CD4-positive, alpha-beta T cell treated with Interleukin-6 for 4 hours (primary cell): ENCODE data around the gene FOXO1.

Source experiments
- DNase-seq: peaks from one replicate; pipeline ENCODE4 v3.0.0-alpha.2; 2020; ENCODE audit warnings: mixed read lengths

Gene FOXO1

DNA sequence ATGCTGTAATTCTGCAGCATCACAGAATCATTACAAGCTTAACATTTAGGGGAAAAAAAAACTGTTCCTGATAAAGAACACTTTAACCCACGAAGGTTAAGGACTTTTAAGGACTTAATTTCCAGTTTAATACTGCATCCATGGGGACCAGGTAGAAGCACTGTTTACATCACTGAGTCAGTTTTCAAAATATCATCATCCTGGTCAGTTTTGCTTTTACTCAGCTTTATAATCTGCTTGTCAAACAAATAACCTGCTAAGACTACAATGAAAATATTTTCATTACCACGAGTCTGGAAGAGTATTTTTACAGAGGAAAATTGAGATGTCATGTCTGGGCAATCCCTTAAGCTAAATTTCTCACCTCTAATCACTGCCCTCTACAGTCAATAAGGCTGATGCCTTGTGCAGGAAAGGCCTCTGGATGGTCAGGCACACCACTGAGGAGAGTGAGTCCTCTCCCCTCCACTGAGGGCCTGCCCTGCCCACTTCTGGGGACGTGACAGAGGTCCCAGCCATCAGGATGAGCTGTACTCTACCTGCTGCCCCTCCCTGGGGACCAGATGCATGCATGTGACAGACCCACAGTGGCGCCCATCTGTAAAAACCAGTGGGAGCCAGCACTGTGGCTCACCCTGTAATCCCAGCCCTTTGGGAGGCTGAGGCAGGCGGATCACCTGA is 31.0 kb downstream of the FOXO1 start:
- no peak for DNase-seq

DNA sequence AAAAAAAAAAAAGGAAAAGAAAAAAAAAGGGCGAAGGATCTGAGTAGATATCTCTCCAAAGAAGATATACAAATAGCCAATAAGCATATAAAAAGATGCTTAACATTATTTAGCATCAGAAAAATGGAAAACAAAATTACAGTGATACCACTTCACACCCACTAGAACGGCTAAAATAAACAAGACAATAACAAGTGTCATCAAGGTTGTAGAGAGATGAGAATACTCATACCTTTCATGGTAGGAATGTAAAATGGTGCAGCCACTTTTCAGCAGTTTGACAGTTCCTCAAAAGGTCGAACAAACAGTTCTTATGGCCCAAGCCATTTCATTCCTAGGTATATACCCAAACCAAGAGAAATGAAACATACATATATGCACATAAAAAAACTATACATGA is 33.5 kb downstream of the FOXO1 start:
- DNase-seq = no peak

DNA sequence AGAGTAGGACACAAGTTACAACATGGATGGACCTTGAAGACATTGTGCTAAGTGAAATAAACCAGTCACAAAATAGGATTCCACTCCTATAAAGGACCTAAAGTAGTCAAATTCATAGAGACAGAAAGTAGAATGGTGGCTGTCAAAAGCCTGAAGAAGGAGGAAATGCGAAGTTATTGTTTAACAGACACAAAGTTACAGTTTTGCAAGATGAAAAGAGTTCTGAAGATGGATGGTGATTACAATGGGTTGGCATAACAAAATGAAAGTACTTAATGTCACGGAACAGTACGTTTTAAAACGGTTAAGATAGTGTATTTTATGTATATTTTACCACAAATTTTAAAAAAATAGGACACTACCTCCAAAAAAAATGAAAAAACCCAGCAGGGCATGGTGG is 34.8 kb downstream of the FOXO1 start:
- no peak for DNase-seq

DNA sequence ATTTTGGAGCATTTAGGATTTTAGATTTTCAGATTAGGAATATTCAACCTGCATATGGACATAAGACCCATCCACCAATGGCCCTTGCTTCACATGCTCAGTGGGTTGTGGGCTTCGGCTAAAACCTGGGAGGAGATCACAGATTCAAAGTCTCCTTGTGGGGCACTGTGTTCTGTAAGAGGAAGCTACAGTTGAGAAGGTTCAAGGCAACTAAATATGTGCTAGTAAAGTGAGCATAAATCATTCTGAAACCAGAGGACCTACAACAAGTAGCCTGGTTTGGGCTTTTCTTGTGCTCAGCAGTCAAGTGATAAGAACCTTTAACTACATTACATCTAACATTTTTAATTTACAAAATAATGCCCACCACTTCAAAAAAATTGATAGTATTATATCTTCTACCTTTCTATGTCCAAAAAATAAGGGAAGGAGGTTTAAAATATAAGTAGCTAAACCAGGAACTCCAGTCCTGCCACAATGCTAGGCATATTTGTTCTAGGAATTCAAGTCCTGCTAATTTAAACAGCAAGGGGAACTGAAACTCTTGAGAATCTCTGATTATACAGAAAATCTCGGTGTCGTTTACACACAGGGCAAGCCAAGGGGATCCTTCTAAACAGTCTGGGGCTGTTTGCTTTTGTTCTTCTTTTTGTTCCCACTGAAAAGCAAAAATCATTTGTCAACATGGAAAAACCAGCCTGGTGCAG is 36.6 kb downstream of the FOXO1 start:
- DNase-seq = no peak

DNA sequence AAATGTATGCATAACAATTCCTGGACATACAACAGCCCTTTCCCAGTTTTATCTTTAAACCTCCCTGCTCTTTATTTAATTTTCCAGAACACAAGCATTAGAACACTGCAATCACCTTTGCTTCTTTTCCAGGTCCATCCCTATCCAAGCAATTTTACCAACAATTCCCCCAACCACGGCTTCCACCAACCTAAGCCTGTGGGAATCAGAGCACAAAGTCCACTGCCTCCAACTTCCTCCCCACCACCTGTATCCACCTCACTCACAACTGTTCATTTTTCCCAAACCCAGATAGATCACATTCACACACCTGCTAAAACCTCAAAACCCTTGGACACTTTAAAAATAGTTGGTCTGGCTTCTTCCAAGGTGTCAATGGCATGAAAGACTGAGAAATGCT is 39.5 kb downstream of the FOXO1 start:
- no peak for DNase-seq

DNA sequence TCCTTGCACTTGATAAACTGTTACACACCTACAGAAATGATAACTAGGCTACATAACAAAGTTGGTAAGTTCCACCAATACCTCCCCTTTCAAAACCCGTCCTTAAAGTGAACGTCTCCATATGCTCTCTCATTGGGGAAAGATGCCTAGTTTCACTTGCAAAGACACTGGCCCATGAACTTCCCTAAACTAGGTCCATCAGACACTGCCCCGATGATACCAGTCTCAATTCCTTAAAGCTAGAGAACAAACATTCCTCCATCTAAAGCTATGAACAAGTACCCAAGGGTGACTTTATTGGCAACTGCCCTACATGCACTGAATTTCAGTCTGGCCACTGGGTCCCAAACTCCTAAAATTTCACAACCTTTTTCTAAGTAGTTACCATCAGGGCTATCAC is 39.9 kb downstream of the FOXO1 start:
- no peak for DNase-seq

DNA sequence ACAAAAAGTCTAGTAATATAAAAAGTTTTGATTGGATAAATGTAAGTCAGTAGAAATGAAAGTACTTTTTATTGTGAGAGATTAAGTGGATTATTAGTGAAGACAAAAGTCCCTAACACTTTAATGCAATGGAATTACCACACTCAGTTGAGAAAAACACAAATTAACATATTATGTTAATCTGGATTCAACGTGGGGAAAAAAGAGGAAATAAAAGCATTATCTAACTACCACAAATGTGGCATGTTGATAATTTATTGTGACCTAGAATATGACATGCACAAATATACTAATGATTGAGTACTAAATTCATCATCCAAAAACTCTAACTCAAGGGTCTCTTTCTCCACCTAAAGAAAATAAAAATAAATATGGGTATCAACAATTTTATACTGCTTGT is 41.5 kb downstream of the FOXO1 start:
- DNase-seq = no peak

DNA sequence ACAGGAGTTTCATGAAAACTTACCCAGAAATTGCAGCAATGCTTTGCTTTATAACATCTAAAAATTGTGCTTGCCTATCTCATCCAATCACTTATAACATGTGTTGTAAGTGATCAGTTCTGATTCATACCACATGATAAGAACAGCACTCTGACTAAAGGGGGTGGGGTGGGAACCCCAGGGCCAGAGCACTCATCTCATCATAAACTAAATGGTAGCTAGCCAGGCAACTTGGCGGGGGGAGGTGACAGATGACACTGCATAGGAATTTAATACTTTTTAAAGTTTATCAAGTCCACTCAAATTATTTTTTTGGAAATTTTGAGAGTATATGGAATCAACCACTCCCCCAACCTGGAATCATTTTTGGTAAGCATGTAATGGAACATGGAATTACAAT is 42.1 kb downstream of the FOXO1 start:
- peak; percentile 63 for DNase-seq

DNA sequence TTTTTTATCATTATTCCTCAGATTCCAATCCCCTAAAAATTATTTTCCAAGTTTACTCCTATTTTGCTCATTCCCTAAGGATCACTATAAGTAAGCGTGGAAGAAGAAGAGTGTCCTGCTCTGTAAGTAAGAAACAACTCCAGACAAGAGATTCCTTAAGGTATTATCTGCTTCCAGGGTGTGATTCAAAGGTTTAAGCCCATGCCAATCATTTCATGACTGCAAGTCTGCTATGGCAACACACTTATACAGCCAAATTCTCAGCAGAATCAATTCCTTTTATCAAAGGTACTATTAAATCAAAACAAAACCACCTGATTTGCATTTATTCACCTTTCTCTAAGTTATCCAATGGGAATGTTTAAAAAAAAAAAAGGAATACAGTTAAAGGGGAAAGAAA is 43.7 kb downstream of the FOXO1 start:
- DNase-seq = no peak

DNA sequence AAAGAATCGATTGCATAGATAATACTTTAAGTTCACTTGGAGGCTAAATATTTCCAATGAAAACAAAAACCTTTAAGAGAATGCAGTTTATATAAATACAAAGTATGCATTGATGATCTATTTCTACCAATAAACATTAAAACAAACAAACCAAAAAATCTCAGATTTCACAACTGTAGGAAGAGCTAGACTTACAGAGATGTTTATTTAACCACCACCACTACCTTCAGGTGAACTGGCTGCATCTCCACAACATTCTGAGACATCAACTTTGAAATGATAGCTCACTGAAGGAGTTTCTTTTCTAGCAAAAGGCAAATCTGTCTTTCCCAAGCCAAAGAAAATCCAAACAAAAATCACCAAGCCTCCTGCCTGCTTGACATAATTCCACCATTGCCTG is 44.2 kb downstream of the FOXO1 start:
- no peak for DNase-seq

DNA sequence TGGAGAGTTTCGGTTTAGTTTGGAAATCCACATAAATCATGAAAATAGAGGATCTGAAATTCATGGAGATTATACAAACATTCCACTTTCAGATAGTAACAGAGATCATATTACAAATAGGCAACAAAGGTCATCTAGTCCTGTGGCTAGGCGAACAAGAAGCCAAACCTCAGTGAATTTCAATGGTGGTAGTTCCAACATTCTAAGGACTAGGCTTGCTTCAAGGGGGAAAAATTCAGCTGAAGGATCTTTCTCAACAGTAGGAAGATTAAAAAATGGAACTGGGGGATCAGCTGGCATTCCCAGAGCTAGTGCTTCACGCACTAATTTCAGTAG is 47.0 kb downstream of the FOXO1 start:
- DNase-seq = no peak

DNA sequence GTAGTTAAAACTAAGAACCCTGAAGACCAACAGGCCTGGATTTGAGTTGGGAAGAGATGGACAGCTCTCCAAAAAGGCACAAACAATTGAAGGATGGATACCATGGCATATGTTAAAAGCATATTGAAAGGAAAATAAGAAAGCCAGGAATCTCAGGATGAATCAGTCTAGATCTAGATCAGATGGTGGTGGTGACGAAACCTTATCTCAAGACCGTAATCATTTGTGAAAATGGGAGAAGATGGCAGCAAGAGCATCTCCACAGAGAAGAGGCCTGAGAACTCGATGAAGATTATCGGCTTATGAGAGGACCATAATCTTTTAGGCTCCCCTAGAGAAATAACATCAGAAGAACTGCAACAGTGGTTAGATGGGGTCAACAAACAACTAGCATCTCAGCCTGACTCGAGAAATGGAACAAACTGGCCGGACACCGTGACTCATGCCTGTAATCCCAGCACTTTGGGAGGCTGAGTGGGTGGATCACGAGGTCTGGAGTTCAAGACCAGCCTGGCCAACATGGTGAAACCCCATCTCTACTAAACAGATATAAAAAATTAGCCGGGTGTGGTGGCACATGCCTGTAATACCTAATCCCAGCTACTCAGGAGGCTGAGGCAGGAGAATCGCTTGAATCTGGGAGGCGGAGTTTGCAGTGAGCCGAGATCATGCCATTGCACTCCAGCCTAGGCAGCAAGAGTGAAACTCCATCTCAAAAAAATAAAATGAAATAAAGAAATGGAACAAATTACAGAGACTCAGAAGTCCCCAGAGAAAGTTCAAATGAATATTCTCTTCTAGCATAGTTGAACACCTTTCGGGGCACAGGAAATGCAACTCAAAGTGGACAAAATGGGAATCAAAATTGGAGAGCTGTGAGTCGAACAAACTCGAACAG is 47.6 kb downstream of the FOXO1 start:
- no peak for DNase-seq

DNA sequence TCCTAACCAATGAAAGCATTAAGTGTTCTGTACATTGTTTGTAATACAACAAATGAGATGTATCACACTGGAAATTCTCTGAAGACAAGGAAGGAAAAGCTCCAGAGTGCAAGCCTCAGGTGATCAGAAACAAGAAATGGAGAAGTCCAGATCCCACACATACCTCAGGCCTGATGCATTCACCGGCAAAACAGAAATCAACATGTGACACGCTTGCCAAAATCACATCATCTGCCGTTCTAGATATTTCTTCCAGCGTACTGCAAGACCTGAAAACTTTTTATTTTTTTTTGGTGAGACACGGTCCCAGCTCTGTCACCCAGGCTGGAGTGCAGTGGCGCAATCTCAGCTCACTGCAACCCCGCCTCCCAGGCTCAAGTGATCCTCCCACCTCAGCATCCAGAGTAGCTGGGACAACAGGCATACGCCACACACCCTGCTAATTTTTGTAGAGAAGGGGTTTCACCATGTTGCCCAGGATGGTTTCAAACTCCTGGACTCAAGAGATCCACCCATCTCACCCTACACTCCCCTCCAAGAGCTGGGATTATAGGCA is 48.6 kb downstream of the FOXO1 start:
- no peak for DNase-seq

DNA sequence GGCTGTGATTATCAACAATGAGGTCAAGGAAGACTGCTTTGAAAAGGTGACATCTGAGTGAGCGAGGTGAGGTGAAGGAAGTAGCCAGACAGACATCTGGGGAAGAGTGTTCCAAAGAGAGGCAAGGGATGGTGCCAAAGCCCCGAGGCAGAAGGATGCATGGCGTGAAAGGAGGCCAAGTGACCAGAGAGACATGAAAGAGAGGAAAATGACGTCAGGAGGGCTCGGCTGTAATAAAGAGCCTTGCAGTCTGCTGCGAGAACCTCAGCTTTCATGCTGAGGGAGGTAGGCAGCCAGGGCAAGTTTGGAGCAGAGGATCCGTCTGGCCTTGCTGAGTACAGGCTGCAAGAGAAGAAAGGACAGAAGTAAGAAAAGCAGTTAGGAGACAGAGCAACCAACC is 50.8 kb downstream of the FOXO1 start:
- no peak for DNase-seq

DNA sequence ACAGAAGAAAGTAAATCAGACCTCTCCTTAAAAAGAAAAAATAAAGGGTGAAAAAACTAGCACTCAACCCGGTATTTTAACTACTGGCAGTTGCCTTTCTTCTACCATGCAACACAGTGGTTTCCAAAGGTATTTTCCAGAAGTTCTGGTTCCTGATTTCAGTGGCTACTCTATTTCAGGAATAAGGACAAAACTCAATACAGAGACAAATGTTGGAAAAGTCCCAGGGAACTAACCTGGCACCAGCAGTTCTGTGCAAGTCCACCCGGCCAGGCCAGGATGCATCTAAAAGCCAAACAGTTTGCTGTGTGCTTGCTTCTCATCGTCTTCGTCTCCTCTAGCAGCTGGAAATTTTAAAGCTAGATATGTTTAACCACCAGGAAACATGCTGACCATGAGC is 52.5 kb downstream of the FOXO1 start:
- no peak for DNase-seq

DNA sequence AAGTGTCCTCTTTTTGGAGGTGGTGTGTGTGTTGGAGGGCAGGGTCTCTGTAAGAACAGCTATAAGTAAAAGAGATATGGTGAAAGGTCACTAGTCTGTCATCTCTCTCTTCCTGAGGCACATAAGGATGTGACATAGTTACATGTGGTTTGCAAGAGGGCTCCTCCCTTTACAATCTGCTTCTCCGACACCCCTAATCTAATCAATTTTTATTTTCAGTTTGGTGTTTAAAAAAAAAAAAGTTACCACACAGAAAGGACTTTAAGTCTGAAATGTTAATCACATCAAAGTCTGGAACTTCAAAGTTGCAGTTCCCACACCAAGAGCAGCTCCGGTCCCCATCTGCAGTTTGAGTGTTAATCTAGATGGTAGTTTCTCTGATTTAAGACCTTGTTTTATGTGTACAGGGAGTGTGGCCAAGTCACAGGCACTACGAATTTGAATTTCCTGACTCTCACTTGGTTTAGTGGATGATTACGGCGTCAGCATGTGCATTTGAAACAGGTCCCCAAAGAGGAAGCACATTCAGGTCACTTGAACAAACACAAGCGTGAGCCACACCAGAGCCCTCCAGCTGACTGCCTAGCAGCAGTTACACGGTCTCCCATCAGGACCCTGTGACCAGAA is 53.1 kb downstream of the FOXO1 start:
- DNase-seq = peak; percentile 63

DNA sequence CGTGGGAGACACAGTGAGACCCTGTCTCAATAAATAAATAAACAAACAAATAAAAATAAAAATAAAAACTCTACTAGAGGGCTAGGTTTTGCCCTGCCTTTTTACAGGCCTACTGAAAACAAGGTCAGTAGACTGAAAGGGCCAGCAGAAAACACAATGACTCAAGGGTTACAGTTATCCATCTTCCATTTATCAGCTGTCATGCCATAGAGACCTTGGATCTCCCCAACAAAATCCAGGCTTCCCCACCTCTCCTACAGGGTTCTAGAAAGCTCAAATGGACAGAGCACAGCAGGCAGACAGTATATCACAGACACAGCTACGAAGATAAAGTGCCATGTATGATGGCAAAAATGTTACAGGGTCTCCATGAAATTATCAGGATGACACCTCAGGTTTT is 54.4 kb downstream of the FOXO1 start:
- DNase-seq = no peak

DNA sequence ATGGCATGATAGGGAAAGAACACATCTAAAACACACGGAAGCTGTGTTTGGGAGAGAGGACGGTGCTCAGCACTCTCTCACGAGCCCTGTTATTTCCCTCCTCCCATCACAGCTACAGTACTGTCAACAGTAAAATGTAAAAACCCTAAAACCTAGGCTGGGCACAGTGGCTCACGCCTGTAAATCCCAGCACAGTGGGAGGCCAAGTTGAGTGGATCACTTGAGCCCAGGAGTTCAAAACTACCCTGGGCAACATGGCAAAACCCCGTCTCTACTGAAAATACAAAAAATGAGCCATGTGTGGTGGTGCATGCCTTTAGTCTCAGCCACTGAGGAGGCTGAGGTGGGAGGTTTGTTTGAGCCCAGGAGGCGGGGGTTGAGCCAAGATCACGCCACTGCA is 54.8 kb downstream of the FOXO1 start:
- no peak for DNase-seq

DNA sequence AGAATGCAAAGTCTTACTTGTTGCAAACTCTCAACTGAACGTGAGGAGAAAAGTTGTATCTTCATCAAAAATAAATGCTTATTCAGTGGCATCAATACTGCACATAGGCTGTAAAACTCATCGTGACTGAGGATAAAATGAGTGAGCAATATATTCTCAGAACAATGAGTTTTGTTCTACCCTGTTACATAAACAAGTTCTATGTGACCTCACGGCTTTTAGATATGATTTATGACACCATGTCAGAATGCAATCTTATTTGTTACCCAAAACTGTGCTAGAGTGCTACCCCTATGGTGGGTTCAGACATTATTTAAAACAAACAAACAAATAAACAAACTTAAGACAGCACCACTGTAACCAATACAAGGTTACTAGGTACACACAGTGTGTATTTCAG is 55.4 kb downstream of the FOXO1 start:
- DNase-seq = no peak

DNA sequence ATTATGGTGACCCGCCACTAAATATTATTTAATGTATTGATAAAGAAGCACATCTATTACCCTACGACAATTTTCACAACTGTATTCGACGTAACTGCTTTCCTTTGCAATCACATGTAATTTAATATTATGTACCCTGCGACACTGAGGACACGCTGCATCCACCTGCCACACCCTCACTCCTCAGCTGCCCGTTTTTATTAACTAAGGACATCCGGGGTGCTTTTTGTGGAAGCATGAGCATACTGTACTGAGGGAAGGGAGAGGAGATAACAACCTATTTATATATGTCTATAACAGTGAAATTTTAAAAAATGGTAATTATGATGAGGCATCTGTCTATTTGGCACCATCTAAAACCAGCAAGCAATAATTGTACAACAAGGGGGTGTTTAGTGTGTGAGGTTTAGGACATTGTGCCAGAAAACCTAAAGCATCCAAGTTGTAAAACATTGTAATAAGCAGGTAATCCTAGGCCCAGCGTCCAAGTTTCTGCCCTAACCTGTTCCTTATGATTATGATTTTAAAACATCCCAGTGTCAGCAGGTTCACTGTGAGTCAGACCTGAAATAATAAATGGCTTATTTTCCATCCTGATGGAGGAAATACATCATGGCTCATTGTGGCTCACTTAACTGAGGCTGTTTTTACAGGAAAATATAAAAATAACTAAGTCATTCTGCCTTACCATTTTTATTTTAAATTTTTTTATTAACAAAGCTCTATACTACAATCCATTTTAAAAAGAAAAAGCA is 56.3 kb downstream of the FOXO1 start:
- no peak for DNase-seq

DNA sequence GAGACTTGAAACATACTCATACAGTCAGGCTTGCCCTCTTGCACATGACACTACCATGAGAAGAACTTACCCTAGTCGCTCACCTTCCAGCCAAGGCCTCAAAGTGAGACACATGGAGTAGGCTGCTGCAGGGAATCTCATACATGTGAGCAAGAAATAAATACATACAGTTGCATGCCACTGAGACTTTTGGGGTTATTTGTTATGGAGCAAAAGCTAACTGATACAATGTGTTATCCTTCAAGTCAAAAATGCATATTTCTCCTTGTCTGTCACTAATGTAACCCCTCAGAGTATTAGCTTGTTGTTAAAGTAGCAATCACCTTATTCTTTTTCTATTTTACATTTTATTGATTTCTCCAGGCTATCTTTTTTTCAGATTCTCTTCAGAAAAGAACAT is 58.1 kb downstream of the FOXO1 start:
- no peak for DNase-seq

DNA sequence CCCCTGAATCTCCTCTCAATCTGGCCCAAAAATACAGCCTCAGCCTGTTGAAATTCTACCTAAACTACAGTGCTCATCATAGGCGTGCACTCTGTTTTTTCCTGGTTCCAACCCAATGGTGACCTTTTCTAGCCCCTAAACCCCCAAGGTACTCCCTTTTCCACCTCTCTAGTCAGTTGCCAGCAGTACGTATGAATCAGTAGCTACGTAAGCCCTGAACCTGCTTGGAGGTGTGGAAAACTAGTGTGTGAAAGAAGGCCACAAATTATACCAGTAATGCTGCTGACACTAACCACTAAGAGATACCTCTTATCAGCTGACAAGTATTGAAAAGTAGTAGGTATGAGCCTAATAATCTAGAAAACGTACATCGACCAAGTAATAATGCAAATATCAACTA is 60.9 kb downstream of the FOXO1 start:
- DNase-seq = no peak

DNA sequence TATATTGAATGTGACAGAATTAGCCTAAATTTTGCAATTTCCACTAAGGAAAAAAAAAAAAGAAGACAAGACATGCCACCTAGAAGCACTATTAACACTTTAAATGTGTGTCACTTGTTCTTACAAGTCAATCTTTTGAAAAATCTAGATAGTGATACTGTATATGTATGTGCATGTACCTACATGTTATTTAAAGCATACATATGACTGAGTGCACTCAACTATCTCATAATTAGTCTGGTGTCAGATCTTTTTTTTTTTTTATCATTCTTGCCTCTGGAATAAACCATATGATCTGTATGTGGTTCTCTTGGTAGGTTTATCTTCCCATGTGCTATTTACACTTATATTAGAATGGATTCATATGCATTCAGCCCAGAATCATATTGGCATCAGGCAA is 62.3 kb downstream of the FOXO1 start:
- no peak for DNase-seq
